D721Med (cell line): ENCODE measurements around the gene GPR68.

Experiments used
- DNase-seq: peaks from one replicate; pipeline ENCODE4 v3.0.0; 2011; ENCODE audit warnings: low spot score; ENCODE audit not compliant: insufficient read length
- FAIRE-seq: peaks from 2 replicates; lab custom pipeline; 2011; peaks lifted over from hg19 to GRCh38; lab: Jason Lieb, UNC
- TF ChIP-seq, protein P1 (sequence below): IDR thresholded peaks from 2 replicates; pipeline ENCODE4 v1.5.1; 2012; ENCODE audit warnings: mild to moderate bottlenecking, control low read depth; ENCODE audit not compliant: insufficient read depth; ENCODE audit errors: missing control alignments

GPR68 gene

DNA sequence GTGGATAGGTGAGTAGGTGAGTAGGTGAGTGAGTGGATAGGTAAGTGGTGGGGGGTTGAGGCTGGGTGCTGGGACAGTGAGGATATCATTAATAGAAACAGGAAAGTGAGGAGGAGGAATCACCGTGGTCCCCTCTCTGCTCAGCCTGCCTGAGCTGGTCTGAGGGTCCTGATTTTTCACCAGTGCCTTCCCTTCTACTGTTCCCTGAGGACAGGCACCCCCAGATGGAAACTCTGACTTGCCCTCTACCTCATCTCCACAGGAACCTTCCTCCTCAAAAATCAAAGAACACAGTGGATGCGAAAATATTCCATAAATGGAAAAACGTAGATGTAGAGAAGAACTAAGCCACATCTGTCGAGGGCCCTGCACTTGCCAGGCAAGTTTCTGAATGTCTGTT lies 1.9 kb downstream of the GPR68 start:
- TF ChIP-seq, protein P1, sequence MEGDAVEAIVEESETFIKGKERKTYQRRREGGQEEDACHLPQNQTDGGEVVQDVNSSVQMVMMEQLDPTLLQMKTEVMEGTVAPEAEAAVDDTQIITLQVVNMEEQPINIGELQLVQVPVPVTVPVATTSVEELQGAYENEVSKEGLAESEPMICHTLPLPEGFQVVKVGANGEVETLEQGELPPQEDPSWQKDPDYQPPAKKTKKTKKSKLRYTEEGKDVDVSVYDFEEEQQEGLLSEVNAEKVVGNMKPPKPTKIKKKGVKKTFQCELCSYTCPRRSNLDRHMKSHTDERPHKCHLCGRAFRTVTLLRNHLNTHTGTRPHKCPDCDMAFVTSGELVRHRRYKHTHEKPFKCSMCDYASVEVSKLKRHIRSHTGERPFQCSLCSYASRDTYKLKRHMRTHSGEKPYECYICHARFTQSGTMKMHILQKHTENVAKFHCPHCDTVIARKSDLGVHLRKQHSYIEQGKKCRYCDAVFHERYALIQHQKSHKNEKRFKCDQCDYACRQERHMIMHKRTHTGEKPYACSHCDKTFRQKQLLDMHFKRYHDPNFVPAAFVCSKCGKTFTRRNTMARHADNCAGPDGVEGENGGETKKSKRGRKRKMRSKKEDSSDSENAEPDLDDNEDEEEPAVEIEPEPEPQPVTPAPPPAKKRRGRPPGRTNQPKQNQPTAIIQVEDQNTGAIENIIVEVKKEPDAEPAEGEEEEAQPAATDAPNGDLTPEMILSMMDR, result no peak
- DNase-seq (no peak), FAIRE-seq (no peak)

DNA sequence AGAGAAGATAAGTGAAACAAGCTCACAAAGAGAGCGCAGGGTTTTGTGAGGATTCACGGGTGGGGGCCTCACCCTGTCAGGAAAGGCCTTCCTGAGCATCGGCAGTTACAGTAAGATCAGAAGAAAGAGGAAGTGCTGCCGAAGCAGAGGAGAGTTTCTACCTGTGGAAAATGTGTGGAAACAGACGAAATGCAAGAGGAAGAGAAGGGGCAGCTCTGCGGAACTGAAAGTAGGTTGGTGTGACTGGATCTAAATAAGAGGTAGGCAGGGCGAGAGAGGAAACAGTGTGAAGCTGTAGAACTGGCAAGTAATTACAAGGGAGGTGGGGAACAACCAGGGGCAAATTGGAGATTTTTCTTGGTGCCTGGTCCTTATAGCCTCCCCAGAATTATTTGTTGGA lies 2.6 kb downstream of the GPR68 start:
- FAIRE-seq, result no peak
- TF ChIP-seq, protein P1, result no peak

DNA sequence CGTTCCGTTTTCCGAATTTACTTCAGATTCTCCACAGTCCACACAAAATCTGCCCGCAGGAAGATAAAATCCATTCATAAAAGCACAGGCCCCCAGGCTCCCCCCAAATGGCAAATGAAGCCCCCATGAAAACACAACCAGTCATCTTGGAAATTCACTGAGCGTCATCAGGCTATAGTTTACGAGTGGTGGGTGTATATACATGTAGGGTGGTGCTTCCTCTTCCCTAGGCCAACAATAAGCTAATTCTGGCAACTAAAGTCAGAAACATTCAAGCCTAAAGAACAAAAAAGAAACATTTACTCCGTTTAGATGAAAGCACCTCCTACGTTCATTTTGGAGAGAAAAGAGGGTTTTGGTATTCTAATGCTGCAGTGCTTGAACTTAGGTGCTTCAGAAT lies 5.8 kb downstream of the GPR68 start:
- DNase-seq (no peak), FAIRE-seq (no peak)
- TF ChIP-seq, protein P1, result no peak

More for the DNA sequence above, 2.6 kb downstream of the GPR68 start:
- DNase-seq, result no peak

DNA sequence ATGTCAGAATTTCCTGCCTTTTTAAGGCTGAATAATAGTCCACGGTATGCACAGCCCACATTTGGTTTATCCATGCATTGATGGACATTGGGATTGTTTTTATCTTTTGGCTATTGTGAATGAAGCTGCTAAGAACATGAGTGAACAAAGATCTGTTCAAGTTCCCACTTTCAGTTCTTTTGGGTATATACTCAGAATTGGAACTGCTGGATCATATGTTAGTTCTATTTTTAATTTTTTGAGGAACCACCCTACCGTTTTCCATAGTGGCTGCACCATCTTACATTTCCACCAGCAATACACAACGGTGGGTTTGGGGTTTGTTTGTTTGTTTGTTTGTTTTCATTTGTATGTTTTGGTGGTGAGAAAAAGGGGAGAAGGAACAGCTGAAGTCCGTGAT lies 6.4 kb downstream of the GPR68 start:
- FAIRE-seq (no peak), DNase-seq (no peak)
- TF ChIP-seq, protein P1, result no peak

DNA sequence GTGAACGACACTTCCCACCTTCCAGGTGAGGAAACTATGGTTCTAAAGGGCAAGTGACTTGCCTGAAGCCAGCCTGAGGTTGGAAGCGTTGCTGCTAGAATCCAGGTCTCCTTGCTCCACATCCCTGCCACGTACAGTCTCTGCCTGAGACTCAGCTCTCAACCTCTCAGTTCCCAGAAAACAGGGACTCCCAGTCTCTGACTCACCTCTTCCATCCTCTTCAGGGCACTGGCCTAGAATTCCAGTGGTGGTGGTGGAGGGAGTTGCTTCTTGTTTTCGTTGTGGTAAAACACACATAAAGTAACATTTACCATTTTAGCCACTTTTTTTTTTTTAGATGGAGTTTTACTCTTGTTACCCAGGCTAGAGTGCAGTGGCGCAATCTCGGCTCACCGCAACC lies 7.3 kb downstream of the GPR68 start:
- TF ChIP-seq, protein P1, result no peak
- DNase-seq (no peak), FAIRE-seq (no peak)

DNA sequence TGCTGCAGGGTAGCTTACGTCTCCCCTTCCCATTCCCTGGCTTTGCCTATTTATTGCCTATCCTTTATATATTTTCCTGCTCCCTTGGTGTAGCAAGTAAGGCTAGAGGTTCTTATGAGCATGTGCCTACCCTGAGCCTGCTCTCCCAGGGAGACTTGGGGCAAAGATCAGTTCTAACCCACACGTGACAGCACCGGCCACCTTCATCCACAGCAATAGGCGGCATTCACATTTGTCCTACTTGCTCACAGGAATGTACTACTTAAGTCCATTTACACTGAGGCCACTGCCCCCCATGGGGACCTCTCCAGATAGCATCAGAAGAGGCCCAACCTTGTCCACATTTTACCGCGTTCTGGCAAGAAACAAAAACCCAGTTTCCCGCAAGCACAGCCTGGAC lies 8.7 kb downstream of the GPR68 start:
- no peak for FAIRE-seq

DNA sequence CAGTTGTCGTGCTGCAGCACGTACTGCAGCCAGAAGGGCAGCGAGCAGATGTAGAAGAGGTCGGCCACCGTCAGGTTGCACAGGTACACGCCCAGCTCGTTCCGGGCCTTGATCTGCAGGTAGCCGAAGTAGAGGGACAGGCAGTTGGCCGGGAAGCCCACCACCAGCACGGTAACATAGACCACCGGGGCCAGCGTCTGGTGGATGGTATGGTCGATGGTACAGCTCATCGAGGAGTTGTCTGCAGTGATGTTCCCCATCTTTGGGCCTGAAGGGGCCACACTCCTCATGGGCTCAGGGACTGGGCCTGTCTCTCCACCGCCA lies 9.8 kb downstream of the GPR68 start:
- FAIRE-seq (no peak), DNase-seq (no peak)
- TF ChIP-seq, protein P1, result no peak

More for the DNA sequence above, 8.7 kb downstream of the GPR68 start:
- DNase-seq, result no peak
- TF ChIP-seq, protein P1, result no peak
